Ureter (tissue), 1 donor: ENCODE measurements around the gene ADGRD2. TPM values are rescaled to one million over a fixed set of nuclear protein-coding genes. Genes with fewer than 3 reads are reported as not detected.

Experiments
- DNase-seq: peaks from one replicate; pipeline ENCODE4 v3.0.0-alpha.2; 2020; ENCODE audit warnings: low spot score
- total RNA-seq: library from RNA; stranded (reverse); gene quantifications from one replicate; pipeline ENCODE4 v1.2.4, GENCODE V29; 2023
- donor health status: DM: yes; HTN: yes; CAD: no.

ADGRD2 gene
- total RNA-seq, 1 donor from 2014 or later: 0.29 TPM

GRCh38 chr9:124478354-124478753 is 28.1 kb downstream of the ADGRD2 start:
- no peak for DNase-seq

GRCh38 chr9:124479371-124479770 is 29.1 kb downstream of the ADGRD2 start:
- no peak for DNase-seq

- no peak for DNase-seq
Measured at GRCh38 chr9:124479947-124480620, 29.8 kb downstream of the ADGRD2 start.

GRCh38 chr9:124480621-124480981 is 30.4 kb downstream of the ADGRD2 start:
- no peak for DNase-seq

- DNase-seq: no peak
Measured at GRCh38 chr9:124481115-124481514, 30.9 kb downstream of the ADGRD2 start.

GRCh38 chr9:124482431-124483031 is 32.3 kb downstream of the ADGRD2 start:
- no peak for DNase-seq

- no peak for DNase-seq
Measured at GRCh38 chr9:124483481-124483880, 33.2 kb downstream of the ADGRD2 start.

- DNase-seq: no peak
Measured at GRCh38 chr9:124485201-124485600, 35.0 kb downstream of the ADGRD2 start.

GRCh38 chr9:124485936-124486335 is 35.7 kb downstream of the ADGRD2 start:
- DNase-seq: no peak

GRCh38 chr9:124486778-124487259 is 36.6 kb downstream of the ADGRD2 start:
- no peak for DNase-seq

- no peak for DNase-seq
Measured at GRCh38 chr9:124487260-124488182, 37.3 kb downstream of the ADGRD2 start.

- DNase-seq: no peak
Measured at GRCh38 chr9:124488641-124489210, 38.5 kb downstream of the ADGRD2 start.

GRCh38 chr9:124489222-124489621 is 39.0 kb downstream of the ADGRD2 start:
- DNase-seq: no peak

GRCh38 chr9:124490004-124490403 is 39.8 kb downstream of the ADGRD2 start:
- DNase-seq: no peak

- no peak for DNase-seq
Measured at GRCh38 chr9:124491049-124491975, 41.1 kb downstream of the ADGRD2 start.

- no peak for DNase-seq
Measured at GRCh38 chr9:124492818-124493217, 42.6 kb downstream of the ADGRD2 start.

GRCh38 chr9:124493218-124493617 is 43.0 kb downstream of the ADGRD2 start:
- DNase-seq: no peak

GRCh38 chr9:124493794-124494479 is 43.7 kb downstream of the ADGRD2 start:
- no peak for DNase-seq

GRCh38 chr9:124495126-124496074 is 45.1 kb downstream of the ADGRD2 start:
- no peak for DNase-seq
